ENCODE results near the gene PIM3.

PIM3 gene

GRCh38 chr22:49943771-49944398 is 16.7 kb upstream of the PIM3 start:
- no peak for DNase-seq

DNA sequence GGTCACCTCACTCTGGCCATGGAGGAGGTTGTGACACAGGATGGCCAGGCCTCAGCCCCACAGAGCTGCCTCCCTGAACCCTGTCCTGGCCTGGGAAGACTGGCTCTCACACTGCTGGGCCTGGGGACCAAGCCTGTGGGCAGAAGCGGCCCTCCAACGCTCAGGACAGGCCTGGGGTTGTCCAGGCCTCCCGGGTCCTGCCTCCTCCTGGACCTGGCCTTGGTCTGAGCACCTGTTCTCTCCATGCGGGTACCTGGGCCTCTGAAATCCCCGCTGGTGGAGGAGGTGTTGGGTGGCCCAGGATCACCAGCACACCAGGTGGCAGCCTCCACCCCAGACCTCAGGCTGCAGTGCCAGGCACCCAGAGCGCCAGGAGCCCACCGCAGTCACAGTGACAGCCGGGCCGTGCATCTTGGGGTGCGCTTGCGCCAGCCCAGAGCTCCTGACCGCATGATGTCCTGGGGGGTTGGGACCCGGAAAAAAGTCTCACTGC is 16.1 kb upstream of the PIM3 start:
- DNase-seq: no peak

GRCh38 chr22:49945042-49945794 is 15.4 kb upstream of the PIM3 start:
- DNase-seq: peak; percentile 23 to 59

DNA sequence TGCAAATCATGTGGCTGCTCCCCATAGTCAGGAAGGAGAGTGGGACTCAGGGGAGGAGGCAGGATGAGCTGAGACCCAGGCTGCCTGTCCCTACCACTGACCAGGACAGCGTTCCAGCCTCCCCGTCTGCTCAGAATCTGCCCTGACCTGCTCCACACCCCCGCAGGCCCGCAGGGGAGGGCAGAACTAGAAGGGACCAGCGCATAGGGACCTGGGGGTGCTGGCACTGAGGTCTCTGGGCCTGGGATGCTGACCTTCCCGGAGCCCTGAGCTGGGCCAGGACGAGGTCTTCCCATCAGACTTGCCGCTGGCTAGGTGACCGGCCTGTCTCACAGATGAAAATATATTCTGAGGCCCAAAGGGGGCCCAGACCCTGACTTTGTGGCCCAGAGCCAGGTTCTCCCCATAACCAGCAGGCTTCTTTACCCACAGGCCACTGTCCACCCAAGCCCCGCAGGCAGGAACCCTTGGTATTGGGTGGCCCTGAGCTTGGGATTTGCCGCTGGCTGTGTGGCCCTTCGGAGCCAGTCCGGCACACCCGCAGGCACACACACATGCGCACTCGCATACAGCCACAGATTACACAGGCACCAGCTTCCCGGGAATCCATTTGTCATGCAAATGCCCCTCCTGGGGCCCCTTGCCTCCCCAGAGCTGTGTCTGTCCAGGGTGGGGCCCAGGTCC is 13.8 kb upstream of the PIM3 start:
- DNase-seq: no peak

- no peak for DNase-seq
These were observed 13.3 kb upstream of the PIM3 start for GRCh38 chr22:49947296-49947622.

- DNase-seq: no peak
These were observed 12.2 kb upstream of the PIM3 start for GRCh38 chr22:49948116-49948957.

DNA sequence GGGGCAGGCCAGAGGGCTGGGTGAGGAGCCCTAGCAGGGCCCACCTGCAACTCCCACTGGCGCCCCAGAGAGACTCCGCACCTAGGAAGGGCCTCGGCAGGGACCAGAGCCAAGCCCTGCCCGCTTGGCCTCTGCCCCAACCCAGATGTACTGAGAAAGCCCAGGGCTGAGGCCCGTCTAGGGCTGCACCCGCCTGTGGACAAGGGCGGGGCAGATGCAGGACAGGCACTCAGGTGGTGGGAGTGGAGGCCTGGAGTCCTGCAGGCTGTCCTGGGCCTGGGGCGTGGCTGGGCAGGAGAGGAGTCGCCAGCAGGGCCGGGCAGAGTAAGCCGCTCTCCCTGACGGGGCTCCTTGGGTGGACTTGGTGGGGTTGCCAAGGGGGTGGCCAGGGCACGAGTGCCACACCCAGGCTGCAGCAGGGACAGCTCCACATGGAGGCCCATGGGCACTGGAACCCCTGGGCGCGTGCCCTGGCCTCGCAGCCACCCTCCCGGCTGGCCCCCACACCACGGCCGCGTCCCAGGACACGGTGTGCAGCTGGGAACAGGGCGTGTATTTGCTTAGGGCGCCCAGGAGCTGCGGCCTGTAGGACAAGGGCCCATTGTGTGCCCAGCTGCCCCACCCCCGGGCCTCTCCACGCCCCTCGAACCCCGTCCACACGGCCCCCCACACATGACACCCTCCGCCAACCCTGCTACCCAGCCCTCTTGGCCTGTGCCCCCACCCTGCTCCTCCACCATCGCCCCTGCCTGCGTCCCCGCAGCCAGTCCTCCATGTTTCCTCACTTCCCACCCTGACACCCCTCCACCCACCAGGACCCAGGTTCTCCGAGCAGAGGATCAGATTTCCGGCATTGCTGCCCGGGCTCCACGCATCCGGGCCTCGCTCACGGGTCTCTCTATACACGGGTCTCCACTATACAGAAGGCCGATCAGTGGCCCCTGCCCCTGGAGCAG is 11.3 kb upstream of the PIM3 start:
- DNase-seq: no peak

GRCh38 chr22:49949914-49950292 is 10.7 kb upstream of the PIM3 start:
- no peak for DNase-seq

DNA sequence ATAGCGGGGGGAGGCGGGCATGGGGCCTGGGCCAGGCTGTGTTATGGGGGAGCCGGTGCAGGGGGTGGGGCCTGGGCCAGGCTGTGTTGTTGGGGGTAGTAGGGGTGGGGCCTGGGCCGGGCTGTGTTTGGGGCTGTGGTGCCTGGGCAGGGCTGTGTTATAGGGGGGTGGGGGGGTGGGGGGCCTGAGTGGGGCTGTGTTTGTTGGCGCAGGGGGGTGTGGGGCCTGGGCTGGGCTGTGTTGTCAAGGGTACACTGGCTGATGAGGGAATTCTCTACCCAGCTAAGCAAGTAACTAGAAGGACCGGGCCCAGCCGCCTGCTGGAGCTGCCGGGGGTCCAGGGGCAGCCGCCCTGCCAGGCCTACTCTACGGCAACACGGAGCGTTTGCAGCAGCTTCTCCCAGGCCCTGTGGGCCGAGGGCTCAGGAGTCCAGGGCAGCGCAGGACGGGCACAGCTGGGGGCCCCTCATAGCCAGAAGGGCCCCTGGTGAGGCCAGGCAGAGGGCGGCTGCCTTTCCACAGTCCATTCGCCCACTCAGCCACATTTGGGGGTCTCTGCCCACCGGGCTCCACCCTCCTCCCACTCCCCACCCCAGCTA is 10.1 kb upstream of the PIM3 start:
- no peak for DNase-seq

DNA sequence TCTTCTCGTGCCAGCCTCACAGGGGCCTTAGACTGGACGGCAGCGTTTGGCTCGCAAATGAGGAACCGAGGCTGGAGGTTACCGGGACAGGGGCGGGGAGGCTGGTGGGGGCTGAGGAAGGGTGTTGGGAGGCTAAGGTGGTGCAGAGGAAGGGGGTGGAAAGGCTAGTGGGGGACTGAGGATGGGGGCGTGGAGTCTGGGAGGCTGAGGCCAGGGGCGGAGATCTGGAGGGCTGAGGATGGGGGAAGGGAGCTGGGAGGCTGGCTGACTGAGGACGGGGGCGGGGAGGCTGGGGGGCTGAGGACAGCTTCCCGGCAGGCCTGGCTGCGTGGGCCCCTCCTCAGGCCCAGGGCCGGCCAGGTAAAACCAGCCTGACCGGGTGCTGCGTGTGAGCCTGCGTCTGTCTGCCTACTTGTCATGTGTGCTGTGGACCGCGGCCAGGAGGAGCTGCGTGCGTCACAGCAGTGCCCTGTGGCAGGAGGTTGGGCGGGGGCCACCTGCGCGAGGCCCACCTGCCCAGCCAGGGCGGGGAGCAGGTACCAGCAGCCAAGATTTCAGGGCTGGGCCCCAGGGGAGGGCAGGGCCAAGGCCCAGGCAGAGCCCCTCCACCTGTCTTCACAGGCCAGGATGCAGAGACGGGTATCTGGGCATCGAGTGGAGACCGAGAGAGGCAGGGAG is 9.4 kb upstream of the PIM3 start:
- no peak for DNase-seq

DNA sequence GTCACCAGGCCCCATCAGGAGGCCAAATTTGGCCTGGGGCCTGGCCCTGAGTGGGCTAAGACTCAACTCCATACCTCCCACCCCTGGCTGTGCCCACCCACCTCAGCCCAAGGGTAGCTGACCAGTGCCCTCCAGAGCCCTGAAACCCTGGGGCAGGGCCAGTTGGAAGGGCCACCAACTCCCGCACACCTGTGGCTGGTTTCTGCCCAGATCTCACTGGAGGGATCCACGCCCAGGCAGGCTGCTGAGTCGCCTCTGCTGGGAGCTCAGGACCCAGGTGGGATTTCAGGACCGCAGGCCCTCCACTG is 8.9 kb upstream of the PIM3 start:
- no peak for DNase-seq

GRCh38 chr22:49951986-49952896 is 8.3 kb upstream of the PIM3 start:
- DNase-seq: no peak

GRCh38 chr22:49953027-49953679 is 7.4 kb upstream of the PIM3 start:
- DNase-seq: no peak

- DNase-seq: no peak
These were observed 6.8 kb upstream of the PIM3 start for GRCh38 chr22:49953680-49954344.

DNA sequence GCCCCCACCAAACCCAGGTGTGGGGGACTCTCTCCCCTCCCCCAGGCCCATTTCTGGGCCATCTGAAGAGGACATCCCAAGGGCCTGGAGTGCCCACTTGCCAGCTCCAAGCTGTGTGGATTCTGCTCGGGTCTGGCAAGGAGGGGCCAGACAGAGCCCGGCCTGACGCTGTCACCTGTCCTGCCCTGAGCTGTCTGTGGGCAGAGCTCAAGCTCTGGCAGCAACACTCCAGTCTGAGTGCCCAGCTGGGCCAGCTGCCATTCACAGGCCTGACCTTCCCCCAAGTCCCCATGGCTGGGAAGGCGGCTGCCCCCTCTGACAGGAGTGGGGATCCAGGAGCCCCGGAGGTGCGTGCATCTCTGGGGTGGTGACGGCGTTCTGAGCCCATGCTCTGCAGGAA is 6.2 kb upstream of the PIM3 start:
- DNase-seq: no peak

- no peak for DNase-seq
These were observed 5.5 kb upstream of the PIM3 start for GRCh38 chr22:49954991-49955580.

GRCh38 chr22:49955581-49956417 is 4.8 kb upstream of the PIM3 start:
- DNase-seq: no peak

- DNase-seq: no peak
These were observed 4.2 kb upstream of the PIM3 start for GRCh38 chr22:49956418-49956770.

All from stimulated activated CD4-positive, alpha-beta T cell treated with anti-CD3 and anti-CD28 coated beads, Interleukin-4, amount 100 ng/mL, for 4 hours (primary cell).